Caki2 (cell line): ENCODE measurements around the gene VPS36. TPM values are rescaled to one million over a fixed set of nuclear protein-coding genes. Genes with fewer than 3 reads are reported as not detected.
"Not testable (repeated sequence)": the region's sequence is repeated elsewhere in the genome, so short reads cannot be mapped to it uniquely, and the experiment has no call there.

Experiments
- DNase-seq: peaks from one replicate; pipeline ENCODE4 v3.0.0-alpha.2; 2015; ENCODE audit warnings: low read depth
- in situ Hi-C: cut with HindIII; loops from 2 replicates; pipeline ENCODE4 v1.10.0; 2016; ENCODE audit warnings: low sequenced_read_pairs, low pct_unique_long_range_greater_than_20kb, mixed read lengths
- total RNA-seq: library from RNA; depleted of rRNA; stranded (reverse); fragments of >200 nt; shearing (Covaris generic); gene quantifications from 2 replicates; pipeline ENCODE4 v1.2.3, GENCODE V29; 2014; ENCODE audit warnings: low replicate concordance

VPS36 gene
- total RNA-seq, 1 experiment from 2014 or later: 9.1 TPM

GRCh38 chr13:52449331-52450011 lies 963 bp downstream of the VPS36 start:
- in situ Hi-C loops: no loop called here
- no peak for DNase-seq

GRCh38 chr13:52447815-52448552 lies 2.5 kb downstream of the VPS36 start:
- no peak for DNase-seq
- in situ Hi-C loops: no loop called here

GRCh38 chr13:52447354-52447753 lies 3.1 kb downstream of the VPS36 start:
- in situ Hi-C loops: no loop called here
- DNase-seq: no peak

GRCh38 chr13:52446265-52446664 lies 4.2 kb downstream of the VPS36 start:
- in situ Hi-C loops: no loop called here
- DNase-seq: no peak

GRCh38 chr13:52432456-52432855 lies 18.0 kb downstream of the VPS36 start:
- in situ Hi-C loops: no loop called here
- DNase-seq: no peak

GRCh38 chr13:52428295-52428694 lies 22.1 kb downstream of the VPS36 start:
- peak; percentile 25 for DNase-seq
- in situ Hi-C loops: no loop called here

GRCh38 chr13:52421216-52421615 lies 29.2 kb downstream of the VPS36 start:
- no peak for DNase-seq
- in situ Hi-C loops: no loop called here

GRCh38 chr13:52419080-52419479 lies 31.4 kb downstream of the VPS36 start:
- in situ Hi-C loops: no loop called here
- no peak for DNase-seq

GRCh38 chr13:52414963-52415362 lies 35.5 kb downstream of the VPS36 start:
- DNase-seq: no peak
- in situ Hi-C loops: no loop called here

GRCh38 chr13:52414051-52414450 lies 36.4 kb downstream of the VPS36 start:
- in situ Hi-C loops: no loop called here
- DNase-seq: no peak

- no peak for DNase-seq
- in situ Hi-C loops: no loop called here
These were observed 38.3 kb downstream of the VPS36 start for GRCh38 chr13:52412128-52412527.

GRCh38 chr13:52411629-52412028 lies 38.8 kb downstream of the VPS36 start:
- in situ Hi-C loops: no loop called here
- peak; percentile 85 for DNase-seq

- in situ Hi-C loops, DNase-seq: not testable (repeated sequence)
These were observed 42.3 kb downstream of the VPS36 start for GRCh38 chr13:52408071-52408658.

GRCh38 chr13:52407436-52407835 lies 43.0 kb downstream of the VPS36 start:
- DNase-seq, in situ Hi-C loops: not testable (repeated sequence)

- in situ Hi-C loops: no loop called here
- no peak for DNase-seq
These were observed 43.8 kb downstream of the VPS36 start for GRCh38 chr13:52406629-52407028.

- in situ Hi-C loops: no loop called here
- peak; percentile 66 for DNase-seq
These were observed 44.5 kb downstream of the VPS36 start, which contains the start of gene THSD1 for GRCh38 chr13:52405767-52406494. THSD1 (minus strand) TSS chr13:52406172; CDS start chr13:52402600, 3,572 bp downstream.

- no peak for DNase-seq
- in situ Hi-C loops: no loop called here
These were observed 45.1 kb downstream of the VPS36 start for GRCh38 chr13:52405369-52405766.

- in situ Hi-C loops: no loop called here
- DNase-seq: no peak
These were observed 50.7 kb downstream of the VPS36 start for GRCh38 chr13:52399708-52400107.

GRCh38 chr13:52399046-52399445 lies 51.4 kb downstream of the VPS36 start:
- in situ Hi-C loops: no loop called here
- no peak for DNase-seq
